Frontal cortex (tissue), 4 donors: ENCODE data around the gene EPHA4. TPM values are rescaled to one million over a fixed set of nuclear protein-coding genes. Genes with fewer than 3 reads are reported as not detected.

Experiments
- DNase-seq, 2 donors: peaks; one replicate each; pipeline ENCODE4 v3.0.0; 2012; ENCODE audit warnings: low spot score in 2 of 2
- FAIRE-seq: peaks from 2 replicates; lab custom pipeline; 2012; peaks lifted over from hg19 to GRCh38; lab: Jason Lieb, UNC
- total RNA-seq: library from RNA; depleted of rRNA; stranded (reverse); fragments of >200 nt; gene quantifications from one replicate; pipeline ENCODE4 v1.2.3, GENCODE V29; 2014
- donor health status: control.
- donor health status: control.
- donor health status: control.

Gene EPHA4
- total RNA-seq, 1 donor from 2014 or later = 158 TPM

DNA sequence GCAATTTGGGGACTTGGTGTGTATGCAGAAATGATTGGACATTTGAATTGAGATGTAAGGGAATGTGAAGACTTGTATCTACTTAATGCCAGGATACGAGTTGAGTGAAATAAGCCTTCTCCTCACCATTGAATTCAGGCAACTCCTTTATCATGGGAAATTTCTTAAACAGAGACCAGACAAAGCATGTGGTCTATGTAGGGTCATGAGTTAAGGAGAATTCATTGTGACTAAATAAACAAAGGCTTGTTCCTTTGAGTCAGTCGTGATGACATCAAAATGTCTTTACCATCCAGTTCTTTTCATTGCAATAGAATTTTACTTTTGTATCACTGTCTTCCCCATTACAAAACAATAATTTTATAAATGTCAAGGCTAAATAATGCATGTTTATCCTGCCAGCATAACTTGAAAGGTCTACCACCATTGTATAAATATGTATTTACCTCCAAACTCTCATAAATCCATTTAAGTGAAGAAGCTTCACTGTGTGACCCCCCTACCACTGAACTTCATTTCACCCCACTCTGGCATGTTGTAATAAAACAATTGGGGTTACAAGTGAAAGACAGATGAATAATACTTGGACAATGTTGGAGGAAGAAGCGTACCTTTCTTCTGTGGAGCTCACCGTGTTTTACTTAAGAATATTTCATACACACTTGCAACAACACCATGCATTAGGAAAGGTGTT, 149.4 kb downstream of the EPHA4 start:
- DNase-seq = no peak
- no peak for FAIRE-seq

- no peak for FAIRE-seq
Measured at GRCh38 chr2:221420245-221420644, 151.9 kb downstream of the EPHA4 start.

DNA sequence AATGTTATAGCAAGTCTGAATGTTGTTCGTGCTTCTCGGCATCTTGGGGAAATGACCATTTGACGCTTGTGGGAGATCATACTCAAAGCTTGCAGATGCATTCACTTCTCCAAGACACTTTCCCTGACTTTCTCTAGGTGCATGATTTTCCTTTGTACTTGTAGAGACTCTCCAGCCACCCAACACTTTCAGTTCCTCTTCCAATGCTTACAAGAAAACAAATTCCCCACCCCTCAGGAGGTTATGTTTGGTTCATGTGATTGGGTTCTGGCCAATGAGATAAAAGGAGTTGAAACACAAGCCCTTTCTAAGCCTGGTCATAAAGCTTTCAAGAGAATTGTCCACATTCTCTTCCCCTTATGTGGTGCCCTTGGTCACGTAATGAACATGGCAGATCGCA, 156.3 kb downstream of the EPHA4 start:
- DNase-seq (no peak), FAIRE-seq (no peak)

More at GRCh38 chr2:221420245-221420644, 151.9 kb downstream of the EPHA4 start:
- DNase-seq = no peak

GRCh38 chr2:221412978-221413377, 159.1 kb downstream of the EPHA4 start:
- DNase-seq = no peak
- no peak for FAIRE-seq

GRCh38 chr2:221410487-221410886, 161.6 kb downstream of the EPHA4 start:
- FAIRE-seq = no peak
- no peak for DNase-seq

GRCh38 chr2:221407765-221408164, 164.3 kb downstream of the EPHA4 start:
- FAIRE-seq = no peak

DNA sequence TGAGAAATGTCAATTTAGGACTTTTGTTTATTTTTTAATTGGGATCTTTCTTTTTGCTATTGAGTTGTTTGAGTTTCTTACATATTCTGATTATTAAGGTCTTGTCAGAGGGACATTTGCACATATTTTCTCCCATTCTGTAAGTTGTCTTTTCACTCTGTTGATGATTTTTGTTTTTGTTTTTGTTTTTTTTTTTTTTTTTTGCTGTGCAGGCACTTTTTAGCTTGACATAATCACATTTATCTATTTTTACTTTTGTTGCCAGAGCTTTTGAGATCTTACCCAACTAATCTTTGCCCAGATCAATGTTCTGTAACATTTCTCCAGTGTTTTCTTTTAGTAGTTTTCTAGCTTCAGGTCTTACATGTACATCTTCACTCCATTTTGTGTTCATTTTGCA, 166.6 kb downstream of the EPHA4 start:
- no peak for FAIRE-seq

More at GRCh38 chr2:221407765-221408164, 164.3 kb downstream of the EPHA4 start:
- DNase-seq = no peak

DNA sequence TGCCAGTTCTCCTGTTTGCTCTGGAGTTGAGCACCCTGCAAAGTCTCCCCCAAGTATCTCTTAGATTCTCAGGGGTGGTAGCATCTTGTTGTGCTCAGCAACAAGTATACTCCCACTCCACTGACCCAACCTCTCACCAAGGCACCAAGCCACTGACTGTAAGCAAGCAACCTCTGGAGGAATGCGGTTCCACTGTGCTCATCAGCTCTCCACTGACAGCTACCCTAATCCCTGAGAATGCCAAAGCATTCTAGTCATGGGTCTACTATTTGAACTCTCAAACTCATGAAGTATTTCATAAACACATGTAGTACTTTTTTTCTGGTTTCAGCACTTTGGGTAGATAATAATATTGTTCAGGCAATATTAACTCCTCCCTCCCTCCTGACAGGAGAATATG, 170.0 kb downstream of the EPHA4 start:
- no peak for FAIRE-seq
- no peak for DNase-seq

More for the DNA sequence above, 166.6 kb downstream of the EPHA4 start:
- no peak for DNase-seq

DNA sequence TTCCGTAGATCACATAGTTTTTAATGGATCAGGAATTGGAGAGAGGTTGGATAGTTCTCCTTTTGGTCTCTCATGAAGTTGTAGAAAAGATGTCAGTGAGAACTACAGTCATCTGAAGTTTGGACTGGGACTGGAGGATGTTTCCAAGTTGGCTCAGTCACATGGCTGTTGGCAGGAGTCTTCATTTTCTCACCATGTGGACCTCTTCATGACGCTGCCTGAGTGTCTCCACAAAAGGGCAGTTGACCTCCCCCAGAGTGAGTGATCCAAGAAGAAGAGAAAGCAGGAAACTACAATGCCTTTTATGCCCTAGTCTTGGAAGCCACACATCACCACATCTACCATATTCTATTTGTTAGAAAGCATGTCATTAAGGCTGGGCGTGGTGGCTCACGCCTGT, 171.7 kb downstream of the EPHA4 start:
- DNase-seq (no peak), FAIRE-seq (no peak)

GRCh38 chr2:221399183-221399582, 172.9 kb downstream of the EPHA4 start:
- DNase-seq (no peak), FAIRE-seq (no peak)

- DNase-seq (no peak), FAIRE-seq (no peak)
Measured at GRCh38 chr2:221397187-221397586, 174.9 kb downstream of the EPHA4 start.

DNA sequence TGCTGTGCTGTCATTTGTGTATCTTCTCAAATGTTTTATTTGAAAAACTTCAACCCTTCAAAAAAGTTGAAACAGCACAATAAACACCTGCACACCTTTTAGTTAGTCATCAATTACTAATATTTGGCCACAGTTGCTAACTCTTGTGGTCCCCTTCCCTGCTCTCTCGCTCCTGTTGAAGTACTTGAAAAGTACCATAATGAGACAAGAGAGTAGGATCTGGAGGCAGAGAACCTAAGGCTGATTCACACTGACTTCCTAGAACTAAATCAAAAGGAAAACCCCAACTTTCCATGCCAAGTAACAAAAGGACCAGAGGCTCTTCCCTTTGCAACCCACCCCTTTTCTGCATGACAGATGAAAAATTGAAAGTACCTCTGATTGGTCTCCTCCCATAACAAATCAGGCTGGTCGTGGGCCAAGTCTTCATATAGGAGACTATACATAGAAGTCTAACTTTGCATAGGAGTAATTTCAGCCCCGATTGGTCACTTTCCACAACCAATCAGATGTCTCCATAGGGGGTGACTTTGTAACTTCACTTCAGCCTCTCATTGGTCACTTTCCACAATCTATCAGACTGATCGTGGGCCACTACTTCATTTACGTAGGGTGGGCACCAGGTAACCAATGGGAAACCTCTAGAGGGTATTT, 179.7 kb downstream of the EPHA4 start:
- FAIRE-seq (no peak), DNase-seq (no peak)

- DNase-seq (no peak), FAIRE-seq (no peak)
Measured at GRCh38 chr2:221390878-221391277, 181.2 kb downstream of the EPHA4 start.

- FAIRE-seq (no peak), DNase-seq (no peak)
Measured at GRCh38 chr2:221389904-221390303, 182.2 kb downstream of the EPHA4 start.

DNA sequence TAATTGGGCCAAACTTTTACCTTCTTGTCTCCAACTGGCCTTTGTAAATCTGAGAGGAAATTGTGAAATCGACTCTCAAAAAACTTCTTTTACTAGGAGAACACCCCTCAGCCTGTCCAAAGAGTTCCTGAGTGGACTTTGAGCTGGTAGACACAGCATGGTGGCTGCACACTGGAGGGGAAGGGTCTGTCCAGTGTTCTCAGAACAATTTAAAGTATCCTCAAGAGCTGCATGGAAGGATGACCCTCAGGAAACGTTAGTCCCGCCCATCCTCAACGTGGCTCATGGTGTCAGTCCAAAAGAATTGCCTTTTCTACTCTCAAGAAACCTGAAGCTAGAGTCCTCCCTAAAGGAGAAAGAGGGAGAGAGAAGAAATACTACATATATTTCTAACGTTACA, 182.7 kb downstream of the EPHA4 start:
- DNase-seq = no peak
- FAIRE-seq = no peak

GRCh38 chr2:221388891-221389290, 183.2 kb downstream of the EPHA4 start:
- FAIRE-seq = no peak
- no peak for DNase-seq

DNA sequence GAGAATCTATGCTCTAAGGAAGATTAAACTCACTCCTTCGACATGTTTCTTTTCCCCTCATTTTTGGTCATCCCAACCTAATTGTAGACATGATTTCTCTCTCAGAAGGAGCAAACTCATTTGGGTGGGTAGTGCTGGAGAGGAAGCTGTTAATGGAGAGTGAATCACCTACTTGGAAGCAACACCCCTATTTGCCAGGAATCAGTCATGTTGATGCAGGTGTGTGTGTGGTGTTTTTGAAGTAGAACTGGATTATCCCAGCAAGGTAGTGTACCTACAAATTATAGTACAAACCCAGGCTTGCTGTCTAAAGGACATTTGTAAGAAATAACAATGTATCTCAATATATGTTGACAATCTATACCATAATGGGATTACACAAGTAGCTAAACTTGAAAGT, 186.4 kb downstream of the EPHA4 start:
- DNase-seq = no peak
- FAIRE-seq = no peak

DNA sequence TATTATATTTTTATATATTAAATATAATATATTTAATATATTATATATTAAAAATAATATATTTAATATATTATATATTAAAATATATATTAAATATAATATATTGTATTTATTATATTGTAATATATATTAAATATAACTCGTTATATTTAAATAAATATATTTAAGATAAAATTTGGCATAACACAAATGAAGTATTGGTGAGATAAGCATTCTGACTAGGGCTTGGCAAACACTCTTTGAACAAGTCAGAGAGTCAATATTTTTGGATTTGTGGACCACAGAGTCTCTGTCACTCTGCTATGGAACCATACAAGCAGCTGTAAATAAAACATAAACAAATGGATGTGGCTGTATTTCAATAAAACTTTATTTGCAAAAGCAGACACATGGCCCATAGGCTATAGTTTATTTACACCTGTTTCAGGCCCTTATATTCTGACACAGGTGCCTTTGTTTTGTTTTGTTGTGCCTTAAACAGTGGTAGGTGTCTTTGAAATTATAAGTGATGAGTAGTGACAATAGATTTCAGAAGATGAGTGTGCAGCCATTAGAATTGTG, 190.1 kb downstream of the EPHA4 start:
- FAIRE-seq (no peak), DNase-seq (no peak)

DNA sequence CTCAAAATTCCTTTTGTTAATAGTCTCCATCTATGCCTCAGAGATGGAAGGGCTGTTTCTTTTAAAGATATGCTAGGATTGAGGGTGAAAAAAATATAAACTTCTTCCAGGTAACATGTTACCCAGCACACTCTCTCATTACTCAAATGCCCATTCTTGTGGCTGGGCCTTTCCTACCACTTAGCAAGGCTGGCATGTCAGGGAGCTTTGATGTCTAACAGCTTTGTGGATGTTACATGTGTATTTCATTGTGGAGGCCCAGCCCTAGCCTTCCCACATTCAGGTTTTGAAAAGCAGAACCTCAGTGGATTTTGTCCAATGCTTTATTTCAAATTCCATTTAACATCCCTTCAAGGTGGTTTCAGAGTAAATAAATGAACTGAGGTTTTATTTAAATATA, 191.4 kb downstream of the EPHA4 start:
- DNase-seq = no peak
- FAIRE-seq = no peak

GRCh38 chr2:221380062-221380461, 192.0 kb downstream of the EPHA4 start:
- FAIRE-seq (no peak), DNase-seq (no peak)

DNA sequence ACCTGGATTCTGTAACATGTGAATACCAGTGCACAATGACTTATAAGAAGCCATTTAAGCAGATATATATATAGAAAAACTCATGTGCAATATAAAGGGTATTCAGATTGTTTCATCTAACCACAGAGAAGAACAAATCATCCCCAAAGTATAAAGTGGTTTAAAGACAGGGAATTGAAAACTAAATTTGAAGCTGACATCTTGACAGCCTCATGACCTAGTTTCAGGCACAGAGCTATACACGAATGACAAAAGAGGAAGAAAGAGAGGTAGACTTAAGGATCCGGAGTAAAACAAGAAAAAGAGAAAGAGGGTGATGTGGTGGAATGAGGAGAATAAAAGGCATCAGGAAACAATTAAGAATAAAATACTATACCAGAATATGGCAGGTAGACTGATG, 194.5 kb downstream of the EPHA4 start:
- FAIRE-seq (no peak), DNase-seq (no peak)
